ENCODE data around the gene MOB1A. TPM values are rescaled to one million over a fixed set of nuclear protein-coding genes. Genes with fewer than 3 reads are reported as not detected.
A peak's percentile ranks its signal among the peaks of the same experiment; 100 is the strongest.

The MOB1A gene
- total RNA-seq, 1 donor: 122 TPM

DNA sequence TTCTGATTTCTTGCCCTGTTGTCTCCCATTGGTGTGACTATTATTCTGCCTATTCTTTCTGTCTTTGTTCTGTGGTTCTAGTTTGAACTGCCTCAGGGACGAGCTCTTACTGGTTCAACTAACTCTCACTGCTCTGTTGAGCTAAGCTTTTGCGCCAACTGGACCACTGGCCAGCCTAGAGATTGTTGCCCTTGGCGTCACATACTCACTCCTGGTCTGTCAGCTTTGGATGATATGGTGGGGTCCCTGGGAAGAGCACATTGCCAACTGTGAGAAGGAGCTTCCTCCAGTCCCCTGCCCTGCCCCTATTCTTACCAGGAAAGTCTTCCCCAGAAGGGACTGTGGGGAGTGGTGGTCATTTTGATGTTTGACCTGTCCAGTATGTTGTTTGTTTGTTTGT is 25.8 kb upstream of the MOB1A start:
- no peak overlapping the region for H3K4me2 ChIP-seq (ENCODE audit: insufficient read depth, low read length)
- H3K27ac ChIP-seq (ENCODE audit: low read depth, low read length): no peak overlapping the region
- H3K9me3 ChIP-seq (ENCODE audit: low read depth, low read length): no peaks in the 10 kb centered on the region
- no peaks in the 10 kb centered on the region for H3K27me3 ChIP-seq (ENCODE audit: insufficient read depth, low read length)
- H4K20me1 ChIP-seq (ENCODE audit: insufficient read depth, low read length): peaks cover 32% of the 10 kb centered on the region
- no peak overlapping the region for H2AFZ ChIP-seq (ENCODE audit: low read length)
- H3K4me1 ChIP-seq (ENCODE audit: insufficient read depth, low read length): peaks cover 41% of the 10 kb centered on the region
- peaks cover 89% of the 10 kb centered on the region for H3K79me2 ChIP-seq (ENCODE audit: insufficient read depth, low read length)
- DNase-seq (ENCODE audit: insufficient read length, low spot score, missing footprints): no peak
- TF ChIP-seq, protein P1, sequence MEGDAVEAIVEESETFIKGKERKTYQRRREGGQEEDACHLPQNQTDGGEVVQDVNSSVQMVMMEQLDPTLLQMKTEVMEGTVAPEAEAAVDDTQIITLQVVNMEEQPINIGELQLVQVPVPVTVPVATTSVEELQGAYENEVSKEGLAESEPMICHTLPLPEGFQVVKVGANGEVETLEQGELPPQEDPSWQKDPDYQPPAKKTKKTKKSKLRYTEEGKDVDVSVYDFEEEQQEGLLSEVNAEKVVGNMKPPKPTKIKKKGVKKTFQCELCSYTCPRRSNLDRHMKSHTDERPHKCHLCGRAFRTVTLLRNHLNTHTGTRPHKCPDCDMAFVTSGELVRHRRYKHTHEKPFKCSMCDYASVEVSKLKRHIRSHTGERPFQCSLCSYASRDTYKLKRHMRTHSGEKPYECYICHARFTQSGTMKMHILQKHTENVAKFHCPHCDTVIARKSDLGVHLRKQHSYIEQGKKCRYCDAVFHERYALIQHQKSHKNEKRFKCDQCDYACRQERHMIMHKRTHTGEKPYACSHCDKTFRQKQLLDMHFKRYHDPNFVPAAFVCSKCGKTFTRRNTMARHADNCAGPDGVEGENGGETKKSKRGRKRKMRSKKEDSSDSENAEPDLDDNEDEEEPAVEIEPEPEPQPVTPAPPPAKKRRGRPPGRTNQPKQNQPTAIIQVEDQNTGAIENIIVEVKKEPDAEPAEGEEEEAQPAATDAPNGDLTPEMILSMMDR (IDR thresholded peaks at IDR 0.05; ENCODE audit: extremely low read depth, low read depth, low read length): no peak
- no peak overlapping the region for H3K4me3 ChIP-seq (ENCODE audit: insufficient read depth, low read length)
- H3K36me3 ChIP-seq (ENCODE audit: insufficient read depth, low read length): peaks cover 28% of the 10 kb centered on the region

DNA sequence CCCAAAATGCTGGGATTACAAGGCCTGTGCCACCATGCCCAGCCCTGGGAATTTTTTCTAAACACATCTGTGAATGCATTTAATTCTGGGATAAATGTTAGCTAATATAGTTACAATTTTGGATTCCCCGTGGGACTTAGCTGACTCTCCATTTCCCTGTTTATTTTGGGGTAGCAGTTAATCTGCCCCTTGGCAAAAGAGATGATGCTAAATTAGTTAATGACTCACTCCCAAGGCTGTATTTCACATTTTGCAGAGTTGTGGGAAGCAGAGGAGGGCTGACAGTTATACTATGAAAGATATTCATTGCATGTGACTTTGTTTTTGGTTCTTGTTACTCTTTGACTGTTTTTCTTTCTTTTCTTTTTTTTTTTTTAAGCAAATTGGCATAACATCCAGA is 22.9 kb upstream of the MOB1A start:
- H3K4me2 ChIP-seq (ENCODE audit: insufficient read depth, low read length): peak overlapping the region; percentile 43
- peaks cover 70% of the 10 kb centered on the region for H3K79me2 ChIP-seq (ENCODE audit: insufficient read depth, low read length)
- DNase-seq (ENCODE audit: insufficient read length, low spot score, missing footprints): peak; percentile 93
- H3K27me3 ChIP-seq (ENCODE audit: insufficient read depth, low read length): no peaks in the 10 kb centered on the region
- peaks cover 15% of the 10 kb centered on the region for H3K36me3 ChIP-seq (ENCODE audit: insufficient read depth, low read length)
- H4K20me1 ChIP-seq (ENCODE audit: insufficient read depth, low read length): peaks cover 26% of the 10 kb centered on the region
- peak overlapping the region; percentile 29 for H3K27ac ChIP-seq (ENCODE audit: low read depth, low read length)
- TF ChIP-seq, protein P1 (IDR thresholded peaks at IDR 0.05; ENCODE audit: extremely low read depth, low read depth, low read length): no peak
- no peak overlapping the region for H2AFZ ChIP-seq (ENCODE audit: low read length)
- H3K4me1 ChIP-seq (ENCODE audit: insufficient read depth, low read length): peaks cover 44% of the 10 kb centered on the region
- H3K4me3 ChIP-seq (ENCODE audit: insufficient read depth, low read length): no peak overlapping the region
- H3K9me3 ChIP-seq (ENCODE audit: low read depth, low read length): no peaks in the 10 kb centered on the region

DNA sequence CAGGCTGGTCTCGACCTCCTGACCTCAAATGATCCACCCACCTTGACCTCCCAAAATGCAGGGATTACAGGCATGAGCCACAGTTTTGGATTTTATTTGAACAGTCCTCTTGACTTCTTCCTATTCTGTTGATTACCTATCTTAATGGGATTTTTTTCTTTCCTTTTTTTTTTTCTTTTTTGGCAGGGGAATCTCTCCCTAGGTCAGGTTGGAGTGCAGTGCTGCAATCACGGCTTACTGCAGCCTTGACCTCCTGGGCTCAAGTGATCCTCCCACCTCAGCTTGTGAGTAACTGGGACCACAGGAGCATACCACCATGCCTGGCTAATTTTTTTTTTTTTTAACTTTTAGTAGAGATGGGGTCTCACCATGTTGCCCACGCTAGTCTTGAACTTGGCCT is 22.5 kb upstream of the MOB1A start:
- Histone ChIP-seq H3K9me3 (ENCODE audit: low read depth, low read length) (no peaks in the 10 kb centered on the region), H3K4me2 (ENCODE audit: insufficient read depth, low read length) (peak overlapping the region; percentile 43), H3K4me3 (ENCODE audit: insufficient read depth, low read length) (no peak overlapping the region), H3K27ac (ENCODE audit: low read depth, low read length) (peak overlapping the region; percentile 29), H3K4me1 (ENCODE audit: insufficient read depth, low read length) (peaks cover 40% of the 10 kb centered on the region), H3K36me3 (ENCODE audit: insufficient read depth, low read length) (peaks cover 15% of the 10 kb centered on the region), H3K27me3 (ENCODE audit: insufficient read depth, low read length) (no peaks in the 10 kb centered on the region), H2AFZ (ENCODE audit: low read length) (no peak overlapping the region), H3K79me2 (ENCODE audit: insufficient read depth, low read length) (peaks cover 66% of the 10 kb centered on the region), H4K20me1 (ENCODE audit: insufficient read depth, low read length) (peaks cover 26% of the 10 kb centered on the region)
- TF ChIP-seq, protein P1 (IDR thresholded peaks at IDR 0.05; ENCODE audit: extremely low read depth, low read depth, low read length): no peak
- no peak for DNase-seq (ENCODE audit: insufficient read length, low spot score, missing footprints)

DNA sequence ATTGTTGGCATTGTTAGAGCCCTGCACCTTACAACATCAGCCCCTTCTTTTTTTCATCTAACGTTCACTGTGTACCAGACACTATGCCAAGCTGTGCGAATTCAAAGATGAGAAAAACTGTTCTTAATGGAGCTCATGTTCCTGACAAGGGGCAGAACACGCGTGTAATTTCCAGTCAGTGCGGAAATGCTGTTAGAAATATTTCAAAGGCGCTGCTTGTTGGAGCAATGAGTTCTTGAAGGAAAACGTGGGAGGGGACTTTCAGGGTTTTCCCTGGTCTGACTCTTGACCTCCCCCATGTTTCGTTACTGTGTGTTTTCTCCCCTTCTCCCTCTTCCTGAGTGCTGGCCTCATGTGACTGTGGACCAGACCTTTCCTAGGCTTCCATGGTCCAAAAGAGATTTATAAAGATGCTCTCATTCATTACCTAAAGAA is 21.2 kb upstream of the MOB1A start:
- Histone ChIP-seq H3K4me1 (ENCODE audit: insufficient read depth, low read length) (peaks cover 35% of the 10 kb centered on the region), H2AFZ (ENCODE audit: low read length) (no peak overlapping the region), H3K79me2 (ENCODE audit: insufficient read depth, low read length) (peaks cover 53% of the 10 kb centered on the region)

More for the DNA sequence above, 21.2 kb upstream of the MOB1A start:
- Histone ChIP-seq H3K4me2 (ENCODE audit: insufficient read depth, low read length) (peak overlapping the region; percentile 94), H3K4me3 (ENCODE audit: insufficient read depth, low read length) (peak overlapping the region; percentile 98), H3K9me3 (ENCODE audit: low read depth, low read length) (no peaks in the 10 kb centered on the region), H3K27ac (ENCODE audit: low read depth, low read length) (peak overlapping the region; percentile 95), H3K27me3 (ENCODE audit: insufficient read depth, low read length) (no peaks in the 10 kb centered on the region), H4K20me1 (ENCODE audit: insufficient read depth, low read length) (peaks cover 26% of the 10 kb centered on the region), H3K36me3 (ENCODE audit: insufficient read depth, low read length) (peaks cover 11% of the 10 kb centered on the region)
- DNase-seq (ENCODE audit: insufficient read length, low spot score, missing footprints): no peak
- TF ChIP-seq, protein P1 (IDR thresholded peaks at IDR 0.05; ENCODE audit: extremely low read depth, low read depth, low read length): no peak

All from osteoblast (primary cell).